Measurements from ENCODE around the gene ATP2B2.
"Not testable (repeated sequence)": the region's sequence is repeated elsewhere in the genome, so short reads cannot be mapped to it uniquely, and the experiment has no call there.

ATP2B2 gene

DNA sequence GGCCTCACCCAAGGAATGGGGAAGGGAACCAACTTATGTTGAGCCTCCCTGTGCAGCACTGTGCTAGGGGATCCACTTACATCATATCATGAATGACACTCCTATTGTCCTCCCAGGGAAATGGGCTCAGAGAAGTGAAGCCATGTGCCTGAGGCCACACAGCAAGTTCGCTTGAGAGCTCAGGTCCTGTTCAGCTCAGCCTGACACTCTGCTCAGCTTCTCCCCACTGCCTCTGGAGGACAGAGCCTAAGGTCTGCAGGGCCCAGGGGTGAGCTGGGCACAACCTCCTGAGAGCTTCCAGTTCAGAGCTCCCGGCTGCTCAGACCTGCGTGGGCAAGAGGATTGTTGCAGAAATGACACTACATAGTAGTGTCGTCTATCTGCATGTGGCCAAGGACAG is 108.5 kb downstream of the ATP2B2 start:
- DNase-seq, result no peak

DNA sequence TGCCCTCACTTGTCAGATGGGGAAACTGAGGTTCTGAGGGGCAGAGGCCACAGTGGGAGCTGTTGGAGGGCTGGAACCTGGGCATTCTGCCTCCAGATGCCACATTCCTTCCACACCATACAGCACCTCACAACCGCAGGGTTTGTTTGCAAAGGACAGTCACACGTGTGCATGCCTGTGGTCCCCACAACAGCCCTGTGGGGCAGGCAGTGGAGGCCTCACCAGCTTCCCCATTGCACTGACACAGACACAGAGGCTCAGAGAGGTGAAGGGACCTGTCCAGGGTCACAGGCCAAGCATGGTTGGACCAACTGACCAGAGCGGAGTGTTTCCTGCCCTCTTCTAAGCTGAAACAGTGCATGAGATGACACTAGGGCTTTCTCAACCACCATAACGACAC is 109.3 kb downstream of the ATP2B2 start:
- DNase-seq, result no peak

DNA sequence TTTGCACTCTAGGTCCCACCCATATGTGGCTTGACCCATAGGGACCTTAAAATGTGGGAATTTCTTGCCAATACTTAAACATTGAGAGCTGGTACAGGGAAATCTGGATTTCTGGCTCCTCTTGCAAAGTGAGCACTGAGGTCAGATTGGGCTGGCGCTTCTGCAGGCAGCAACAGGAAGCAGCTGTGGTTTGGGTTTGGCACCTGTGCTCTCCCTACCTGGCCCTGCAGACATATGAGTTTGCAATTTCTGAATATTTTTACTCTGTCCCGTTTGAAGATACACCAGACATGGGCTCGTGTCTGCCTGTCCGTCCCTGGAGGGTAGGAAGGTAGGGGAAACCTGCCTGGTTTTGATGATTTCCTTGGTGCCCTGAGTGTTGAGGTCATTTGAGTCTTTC is 109.7 kb downstream of the ATP2B2 start:
- no peak for DNase-seq

DNA sequence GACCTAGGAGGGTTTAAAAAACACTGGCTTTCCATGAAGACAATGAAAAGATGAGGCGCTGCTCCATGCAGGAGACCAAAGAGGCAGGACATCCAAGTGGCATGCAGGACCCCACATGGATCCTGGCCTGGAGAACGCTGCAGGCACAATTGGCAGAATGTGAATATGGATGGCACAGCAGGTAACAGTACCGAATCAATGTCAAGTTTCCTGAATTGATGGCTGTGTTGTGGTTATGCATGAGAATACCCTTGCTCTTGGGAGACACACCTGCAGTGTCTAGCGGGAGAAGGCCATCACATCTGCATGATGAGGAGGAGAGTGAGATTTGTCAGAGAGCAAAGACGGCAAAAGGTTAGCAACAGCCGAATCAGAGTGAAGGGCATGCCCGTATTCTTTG is 110.2 kb downstream of the ATP2B2 start:
- no peak for DNase-seq

DNA sequence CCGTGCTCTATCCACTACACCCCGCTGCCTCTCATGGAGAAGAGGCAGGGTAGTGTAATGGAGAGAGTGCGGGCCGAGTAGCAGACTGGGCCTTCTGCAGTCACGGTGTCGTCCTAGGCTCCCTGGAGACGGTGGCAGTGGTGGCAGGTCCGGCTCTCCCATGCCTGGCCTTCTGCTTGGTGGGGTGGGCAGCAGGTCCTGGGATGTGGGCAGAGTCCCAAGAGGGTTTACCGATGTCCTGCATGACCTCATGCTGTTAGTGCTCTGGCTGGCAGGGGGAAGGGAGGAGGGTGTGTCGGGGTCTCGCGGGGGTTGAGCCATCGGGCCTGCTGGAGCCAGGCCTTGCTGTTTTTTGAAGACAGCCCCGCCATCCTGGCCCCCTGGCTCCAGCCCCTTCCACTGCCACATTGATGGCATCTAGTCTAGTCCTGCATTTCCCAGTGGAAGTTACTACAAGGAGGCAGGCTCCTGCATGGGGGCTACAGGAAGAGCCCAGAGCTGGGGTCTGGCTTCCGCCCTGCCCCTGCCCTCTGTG is 110.8 kb downstream of the ATP2B2 start:
- no peak for DNase-seq

DNA sequence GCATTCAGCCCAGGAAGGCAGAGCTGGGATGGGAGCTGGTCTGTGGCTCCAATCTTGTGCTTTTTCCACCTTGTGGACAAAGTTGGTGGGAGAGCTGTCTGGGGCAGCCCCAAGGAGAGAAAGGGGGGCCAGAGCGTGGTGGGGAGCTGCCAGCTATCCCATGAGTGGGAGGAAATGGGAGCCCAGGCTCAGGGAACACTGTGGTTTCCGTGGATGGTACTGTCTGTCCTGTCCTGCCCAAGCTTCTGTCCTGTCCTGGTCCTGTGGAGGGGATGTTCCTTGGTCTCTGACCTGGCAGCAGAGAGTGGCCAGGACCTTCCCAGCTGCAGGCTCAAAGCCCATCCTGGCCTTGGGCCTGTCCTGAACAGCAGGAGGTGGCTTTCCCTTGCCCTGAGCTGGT is 111.9 kb downstream of the ATP2B2 start:
- DNase-seq, result no peak

DNA sequence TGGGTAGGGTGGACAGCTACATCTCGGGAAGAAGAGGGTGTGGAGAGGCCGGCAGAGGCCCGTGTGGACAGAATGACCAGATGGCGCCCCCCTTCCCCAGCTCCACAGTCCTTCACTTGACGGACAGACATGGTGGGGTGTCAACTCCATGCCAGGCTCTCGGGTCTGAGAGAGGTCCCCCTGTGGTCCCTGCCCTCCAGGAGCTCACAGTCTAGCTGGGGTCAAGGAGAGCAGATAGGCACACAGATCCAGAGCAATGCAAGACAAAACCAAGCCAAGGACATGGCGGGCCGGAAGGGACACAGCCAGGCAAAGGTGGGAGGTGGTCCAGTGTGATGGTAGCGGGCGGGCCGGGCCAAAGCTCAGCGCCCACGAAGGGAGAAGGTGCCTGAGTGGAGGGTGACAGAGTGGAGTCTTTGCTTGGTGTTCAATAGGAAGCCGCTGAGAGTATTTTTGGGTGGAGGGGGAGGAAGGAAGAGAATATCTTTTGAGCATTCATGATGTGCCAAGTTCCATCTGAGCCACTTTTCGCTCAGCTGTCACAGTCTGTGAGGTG is 112.4 kb downstream of the ATP2B2 start:
- no peak for DNase-seq

DNA sequence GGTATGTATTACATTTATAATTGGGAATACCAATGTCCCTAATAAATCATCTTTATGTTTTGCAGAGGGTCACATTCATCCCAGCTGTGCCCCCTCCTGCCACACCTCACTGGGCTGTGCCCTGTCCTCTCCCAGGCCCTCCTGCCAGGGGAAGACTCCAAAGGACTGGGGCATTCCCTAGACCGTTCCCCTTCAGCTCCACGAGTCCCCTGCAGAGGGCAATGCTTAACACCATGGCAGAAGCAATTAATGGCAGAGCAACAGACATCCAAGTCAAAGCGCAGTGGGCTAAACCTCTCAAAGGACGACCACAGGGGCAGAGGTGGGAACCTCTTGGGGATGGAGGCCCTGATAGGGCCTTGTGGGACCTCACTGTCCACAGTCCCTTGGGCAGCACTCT is 113.1 kb downstream of the ATP2B2 start:
- DNase-seq, result no peak

DNA sequence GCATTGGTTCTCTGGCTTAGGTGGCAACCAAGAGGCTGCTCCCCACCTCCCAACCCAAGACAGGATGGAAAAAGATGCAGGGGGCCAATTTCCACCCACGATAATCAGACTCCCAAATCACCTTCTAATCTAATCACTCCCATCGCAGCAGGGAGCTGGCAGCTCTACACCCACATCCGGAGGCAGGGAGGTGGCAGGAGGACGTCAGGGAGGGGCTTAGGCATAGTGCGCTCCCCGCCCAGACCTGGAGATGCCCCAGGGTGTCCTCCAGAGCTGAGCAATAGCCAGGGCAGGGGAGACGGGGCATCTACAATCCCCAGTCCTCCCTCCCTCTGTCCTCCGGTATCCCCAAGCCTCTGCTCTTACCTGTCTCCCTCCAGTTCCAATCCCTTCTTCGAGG is 114.0 kb downstream of the ATP2B2 start:
- DNase-seq, result no peak

DNA sequence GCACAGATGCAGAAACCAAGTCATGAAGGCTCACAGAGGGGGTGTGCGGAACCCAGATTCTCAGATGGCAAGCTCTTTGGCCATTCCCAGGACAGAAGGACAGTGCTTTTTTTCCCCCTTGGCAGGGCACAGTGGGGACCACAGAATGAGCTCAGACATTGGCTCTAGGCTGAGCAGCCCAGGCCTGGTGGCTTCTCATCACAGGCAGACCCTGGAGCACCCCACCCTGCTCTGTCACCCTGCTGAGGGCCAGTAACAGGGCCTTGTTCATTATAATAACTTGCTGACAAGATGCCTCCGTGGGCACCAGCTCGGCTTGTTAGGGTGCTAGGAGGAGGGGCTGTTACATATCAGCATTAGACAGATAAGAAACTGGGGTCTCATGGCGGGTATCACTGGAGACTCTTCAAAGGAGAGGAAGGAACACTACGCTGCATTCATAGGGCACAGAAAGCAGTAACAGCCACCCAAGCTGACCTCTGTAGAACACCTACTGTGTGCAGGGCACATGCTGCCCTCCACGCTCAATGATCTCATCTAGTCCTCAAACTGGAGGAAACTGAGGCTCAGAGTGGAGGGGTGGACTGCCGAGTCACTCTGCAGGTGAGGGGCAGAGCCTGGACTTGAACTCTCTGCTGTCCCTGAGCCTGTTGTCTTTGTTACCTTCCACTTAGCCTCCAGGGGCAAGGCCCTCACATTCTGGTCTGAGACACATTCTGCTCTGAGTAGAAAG is 114.6 kb downstream of the ATP2B2 start:
- no peak for DNase-seq

DNA sequence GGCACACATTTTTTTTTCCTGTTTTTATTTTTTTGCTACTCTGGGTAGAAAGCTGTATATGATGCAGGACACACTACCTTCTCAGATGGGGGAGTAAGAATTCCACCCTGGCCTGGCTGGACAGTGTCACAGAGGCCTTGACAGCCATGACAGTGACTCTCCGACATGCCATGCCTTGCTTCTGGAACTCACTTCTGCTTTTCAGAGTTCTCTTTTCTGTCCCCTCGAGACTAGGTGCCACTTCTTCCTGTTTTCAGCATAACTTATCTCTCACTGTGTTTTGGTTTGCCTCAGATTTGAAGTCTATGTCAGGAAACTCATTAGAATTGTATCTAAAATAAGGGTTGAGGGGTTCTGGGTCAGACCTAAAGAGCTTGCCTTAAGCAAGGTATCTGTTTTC is 115.4 kb downstream of the ATP2B2 start:
- no peak for DNase-seq

DNA sequence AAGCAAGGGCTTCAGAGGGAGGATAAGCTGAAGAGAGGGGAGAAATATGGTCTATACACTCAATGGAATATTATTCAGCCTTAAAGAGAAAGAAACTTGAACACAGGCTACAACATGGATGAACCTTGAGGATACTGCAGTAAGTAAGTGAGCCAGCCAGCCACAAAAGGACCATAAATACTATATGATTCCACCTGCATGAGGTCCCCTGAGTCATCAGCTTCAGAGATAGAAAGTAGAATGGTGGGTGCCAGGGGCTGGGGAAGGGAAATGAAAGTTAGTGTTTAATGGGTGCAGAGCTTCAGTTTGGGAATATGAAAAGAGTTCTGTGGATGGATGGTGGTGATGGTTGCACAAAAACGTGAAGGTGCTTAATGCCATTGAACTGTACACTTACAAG is 116.0 kb downstream of the ATP2B2 start:
- DNase-seq, result no peak

DNA sequence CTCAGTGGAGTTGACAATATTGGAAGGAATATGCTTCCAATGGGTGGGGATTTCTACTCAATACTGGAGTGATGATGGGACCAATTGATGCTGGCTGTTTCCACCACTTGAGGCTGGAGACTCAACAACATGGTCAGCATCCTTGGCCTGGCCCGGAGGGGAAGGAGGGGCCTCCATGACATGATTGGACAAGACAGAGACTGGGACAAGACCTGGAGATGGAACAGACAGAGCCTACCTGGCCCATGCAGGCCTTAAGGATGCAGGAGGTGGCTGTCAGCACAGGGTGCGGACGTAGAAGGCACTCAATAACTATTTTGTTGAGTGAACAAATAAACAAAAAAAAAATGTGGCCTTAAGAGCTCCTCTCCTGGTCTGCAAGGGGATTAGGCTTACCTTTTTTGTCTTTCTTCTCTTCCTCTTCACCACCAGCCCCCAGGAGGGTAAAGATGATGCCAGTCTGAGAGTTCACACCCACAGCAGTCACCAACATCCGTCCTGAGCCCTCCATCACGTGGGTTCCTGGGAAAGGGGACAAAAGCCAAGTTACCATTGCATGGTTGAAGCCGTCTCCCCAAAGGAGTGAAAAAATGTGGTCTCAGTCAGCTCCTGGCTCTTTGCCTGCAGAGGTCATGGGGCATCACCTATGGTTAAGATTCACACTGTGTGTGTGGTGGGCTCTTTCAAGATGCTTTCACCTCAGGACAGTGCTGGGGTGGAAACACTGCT is 117.3 kb downstream of the ATP2B2 start:
- DNase-seq, result no peak

DNA sequence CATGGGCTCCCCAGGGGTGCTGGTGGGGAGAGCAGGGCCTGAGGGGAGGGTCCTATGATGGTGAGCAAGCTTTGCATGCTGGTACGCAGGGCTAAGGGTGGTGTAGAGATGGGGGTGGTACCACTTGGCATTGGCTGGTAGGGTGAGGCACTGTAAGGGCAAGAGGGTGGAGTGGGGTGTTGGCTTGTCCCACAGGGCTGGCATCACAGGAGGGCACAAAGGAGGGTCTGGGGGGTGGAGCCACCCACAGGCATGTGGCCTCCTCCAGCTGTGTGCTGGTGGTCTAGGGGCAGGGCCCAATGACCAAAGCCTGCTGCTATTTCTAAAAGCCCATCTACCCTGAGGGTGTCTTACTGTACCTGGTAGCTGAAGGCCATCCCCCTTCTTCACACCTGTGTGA is 119.3 kb downstream of the ATP2B2 start:
- no peak for DNase-seq

DNA sequence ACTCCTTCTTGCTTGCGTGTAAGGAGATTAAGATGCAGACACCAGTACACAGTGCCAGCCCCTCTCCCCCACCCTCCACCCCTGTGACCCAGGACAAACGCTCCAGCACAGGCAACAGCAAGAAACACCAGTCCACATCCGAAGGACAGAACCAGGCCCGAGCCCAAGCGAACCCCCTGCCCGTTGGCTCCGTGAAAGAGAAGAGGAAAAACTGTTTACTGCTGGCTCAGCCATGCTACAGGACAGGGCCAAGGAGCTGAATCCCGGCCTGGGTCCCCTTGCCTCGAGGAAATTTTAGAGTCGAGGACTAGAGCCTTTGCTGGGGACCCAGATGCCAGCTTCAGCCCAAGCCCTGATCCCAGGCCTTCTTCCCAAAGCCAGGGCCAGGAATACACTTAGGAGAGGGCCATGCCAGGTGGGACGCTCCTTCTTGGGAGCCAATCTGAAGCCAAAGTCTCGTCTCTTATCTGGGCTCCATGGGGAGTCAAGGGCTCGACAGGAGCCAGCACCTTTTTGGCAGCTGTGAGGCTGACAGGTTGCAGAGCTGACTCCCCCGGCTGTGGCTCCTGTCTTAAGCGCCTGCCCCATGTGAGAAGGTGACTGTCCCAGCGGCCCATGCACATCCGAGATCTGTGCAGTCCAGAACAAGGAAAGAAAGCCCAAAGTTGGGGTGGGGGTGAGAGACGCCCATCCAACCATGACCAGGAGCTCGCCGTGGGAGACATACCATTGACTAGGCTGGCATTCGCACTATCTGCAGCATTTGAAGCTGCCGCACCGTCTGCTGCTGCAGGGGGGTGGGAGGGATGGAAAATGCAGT is 120.6 kb downstream of the ATP2B2 start:
- DNase-seq, result no peak

DNA sequence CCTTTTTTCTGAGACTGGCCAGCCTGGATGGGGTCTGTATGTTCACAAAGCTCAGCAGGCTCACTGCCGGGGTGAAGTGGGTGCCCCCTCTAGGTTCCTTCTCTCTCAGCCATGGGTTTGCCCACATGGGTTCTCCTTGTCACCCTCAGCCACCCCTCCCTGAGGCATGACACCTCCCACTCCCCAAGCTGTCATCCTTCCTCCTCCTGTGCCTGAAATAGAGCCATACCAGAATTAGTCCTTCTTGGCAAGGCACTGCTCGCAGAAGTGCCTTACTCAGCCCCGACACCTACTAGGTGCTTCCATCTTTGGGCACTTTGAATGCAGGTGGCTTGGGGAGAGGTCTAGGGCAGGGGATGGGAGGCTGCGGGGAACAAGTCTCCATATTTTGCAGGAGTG is 121.5 kb downstream of the ATP2B2 start:
- no peak for DNase-seq

DNA sequence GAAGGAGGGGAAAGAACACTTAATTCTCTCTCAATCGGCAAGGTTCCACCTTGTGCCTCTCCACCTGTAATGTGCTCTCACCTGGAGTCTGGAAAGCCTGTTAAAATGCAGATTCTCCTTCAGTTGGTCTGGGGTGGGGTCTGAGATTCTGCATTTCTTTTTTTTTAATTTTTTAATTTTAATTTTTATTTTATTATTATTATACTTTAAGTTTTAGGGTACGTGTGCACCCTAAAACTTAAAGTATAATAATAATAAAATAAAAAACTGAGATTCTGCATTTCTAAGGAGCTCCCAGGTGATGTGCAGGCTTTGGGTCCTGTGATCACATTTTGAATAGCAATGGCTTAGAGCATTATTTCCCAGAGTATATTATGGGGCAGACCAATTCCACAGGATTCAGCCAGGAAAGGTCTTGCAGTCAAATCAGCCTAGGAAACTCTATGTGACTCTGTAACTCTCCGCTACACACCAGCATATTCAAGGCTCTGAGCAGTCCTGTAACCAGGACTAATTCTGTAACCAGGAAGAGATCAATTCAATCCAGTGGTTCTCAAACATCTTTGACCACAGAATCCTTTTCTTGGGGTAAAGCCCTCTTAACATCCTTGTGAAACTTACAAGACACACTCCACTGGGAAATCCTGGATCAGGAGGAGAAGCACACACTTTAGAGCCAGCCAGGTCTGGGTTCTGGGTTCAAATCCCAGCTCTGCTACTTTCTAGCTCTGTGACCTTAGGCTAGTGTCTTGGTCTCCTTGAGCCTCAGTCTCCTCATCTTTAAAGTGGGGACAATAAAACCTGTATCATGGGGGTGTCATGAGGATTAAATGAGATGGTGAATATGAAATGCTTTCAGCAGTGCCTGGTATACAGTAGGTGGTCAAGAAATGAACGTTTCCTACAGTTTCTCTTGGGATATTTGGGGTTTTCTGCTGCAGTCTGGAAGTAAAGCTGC is 122.2 kb downstream of the ATP2B2 start:
- DNase-seq, result no peak

DNA sequence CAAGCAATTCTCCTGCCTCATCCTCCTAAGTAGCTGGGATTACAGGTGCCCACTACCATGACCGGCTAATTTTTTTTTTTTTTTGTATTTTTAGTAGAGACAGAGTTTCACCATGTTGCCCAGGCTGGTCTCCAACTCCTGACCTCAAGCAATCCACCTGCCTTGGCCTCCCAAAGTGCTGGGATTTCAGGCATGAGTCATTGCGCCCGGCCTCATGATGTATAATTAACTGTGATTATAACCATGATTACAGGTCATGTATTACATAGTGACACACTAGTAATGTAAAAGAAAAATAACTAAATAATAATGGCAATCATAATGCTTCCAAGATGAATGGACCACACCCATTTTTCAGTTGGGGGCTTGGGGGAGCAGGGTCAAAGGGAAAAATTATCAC is 122.9 kb downstream of the ATP2B2 start:
- not testable (repeated sequence) for DNase-seq

DNA sequence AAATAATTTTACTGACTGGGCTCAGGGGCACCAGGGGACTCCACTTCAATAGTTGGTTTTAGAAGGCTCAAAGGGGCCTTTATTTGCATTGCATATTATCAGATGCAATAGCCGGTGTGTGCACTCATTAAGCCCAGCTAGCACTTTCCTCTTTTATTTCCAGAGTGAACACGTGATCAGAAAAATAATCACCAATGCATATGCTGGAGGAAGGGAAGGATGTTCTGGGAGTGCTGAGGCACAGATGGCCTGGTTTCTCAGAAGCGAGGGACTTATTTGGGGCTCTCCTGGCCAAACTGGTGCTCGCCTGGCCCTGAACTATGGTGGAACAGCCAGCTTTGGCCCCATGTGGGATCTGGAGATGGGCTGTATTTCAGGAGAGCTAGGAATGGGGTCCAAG is 124.0 kb downstream of the ATP2B2 start:
- no peak for DNase-seq

DNA sequence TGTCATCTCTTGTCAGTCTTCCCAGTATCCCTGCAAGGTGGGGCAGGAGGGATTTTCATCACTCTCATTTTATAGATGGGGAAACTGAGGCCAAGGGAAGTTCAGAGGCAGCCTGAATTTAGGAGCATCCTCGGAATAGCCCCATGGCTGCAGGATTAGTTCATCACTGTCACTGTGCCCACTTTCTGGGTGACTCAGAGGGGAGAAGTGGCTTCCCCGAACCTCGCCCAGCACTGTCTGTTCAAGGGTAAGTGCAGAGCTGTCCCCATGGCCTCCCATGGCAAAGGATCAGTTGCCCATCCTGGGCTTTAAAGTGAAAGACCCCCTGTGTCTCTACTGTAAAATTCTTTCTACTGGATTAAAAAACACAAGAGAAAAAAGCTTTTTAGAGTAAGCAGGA is 124.5 kb downstream of the ATP2B2 start:
- DNase-seq, result no peak

DNA sequence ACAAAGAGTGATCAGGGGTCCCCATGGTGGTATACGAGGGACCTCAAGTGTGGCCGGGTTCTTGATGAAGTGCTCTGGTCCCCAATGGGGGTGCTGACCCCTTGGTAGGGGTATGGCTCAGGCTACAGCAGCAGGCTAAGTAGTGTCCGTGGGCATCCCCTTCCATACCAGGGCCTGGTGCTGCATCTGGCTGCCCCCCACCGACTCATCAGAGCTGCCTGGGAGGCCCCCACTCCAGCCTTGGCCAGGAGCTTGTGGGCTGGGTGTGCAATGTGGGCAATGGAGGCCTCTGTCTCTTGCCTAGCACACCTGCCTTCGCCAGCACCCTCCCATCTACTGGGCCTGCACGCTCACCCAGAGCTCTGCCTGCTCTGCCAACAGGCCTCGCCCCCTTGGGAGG is 125.4 kb downstream of the ATP2B2 start:
- DNase-seq, result no peak

DNA sequence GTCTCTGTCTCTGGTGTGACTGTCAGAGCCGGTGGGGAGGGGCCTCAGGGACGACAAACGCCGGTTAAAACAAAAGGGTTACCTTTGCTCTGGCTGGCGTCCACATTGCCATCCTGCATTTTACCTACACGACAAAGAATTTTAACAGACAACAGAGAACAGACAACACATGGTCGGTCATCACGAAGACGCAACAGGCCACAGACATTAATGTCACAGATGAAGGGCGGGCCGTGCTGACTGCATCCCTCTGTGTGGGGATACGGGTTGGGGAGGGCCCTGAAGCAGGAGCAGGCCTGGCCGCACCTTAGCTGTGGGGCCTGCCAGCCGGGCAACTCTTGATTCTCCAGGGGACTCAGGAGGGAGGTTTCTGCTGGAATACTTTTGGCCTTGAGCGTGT is 126.2 kb downstream of the ATP2B2 start:
- no peak for DNase-seq
